Right lung (tissue), 10 donors: ENCODE data around the gene OR4C46. TPM values are rescaled to one million over a fixed set of nuclear protein-coding genes. Genes with fewer than 3 reads are reported as not detected.
"Not testable (repeated sequence)": the region's sequence is repeated elsewhere in the genome, so short reads cannot be mapped to it uniquely, and the experiment has no call there.

ENCODE experiments used
- DNase-seq, 2 donors: peaks; one replicate each; pipeline ENCODE4 v3.0.0-alpha.2; 2013
- long read RNA-seq, 8 donors: transcript quantifications; one replicate each; lab custom pipeline, GENCODE V29; 2026
- polyA plus RNA-seq, 5 donors: library from polyadenylated mRNA; unstranded; fragments of 120-200 nt; gene quantifications; one replicate each; pipeline versions ENCODE4 v1.2.1 to v1.2.3, GENCODE V29; 2013; ENCODE audit warnings: inconsistent platforms in 1 of 5, low replicate concordance in 1 of 5; ENCODE audit not compliant: insufficient read length in 5 of 5, insufficient read depth in 1 of 5

OR4C46 gene
- not detected for polyA plus RNA-seq
- long read RNA-seq, donor 1: 0 reads
- long read RNA-seq, donor 2: 0 reads
- long read RNA-seq, donor 3: 0 reads
- long read RNA-seq, donor 4: 0 reads
- long read RNA-seq, donor 5: 0 reads
- long read RNA-seq, donor 6: 0 reads
- long read RNA-seq, donor 7: 0 reads
- long read RNA-seq, donor 8: 0 reads

DNA sequence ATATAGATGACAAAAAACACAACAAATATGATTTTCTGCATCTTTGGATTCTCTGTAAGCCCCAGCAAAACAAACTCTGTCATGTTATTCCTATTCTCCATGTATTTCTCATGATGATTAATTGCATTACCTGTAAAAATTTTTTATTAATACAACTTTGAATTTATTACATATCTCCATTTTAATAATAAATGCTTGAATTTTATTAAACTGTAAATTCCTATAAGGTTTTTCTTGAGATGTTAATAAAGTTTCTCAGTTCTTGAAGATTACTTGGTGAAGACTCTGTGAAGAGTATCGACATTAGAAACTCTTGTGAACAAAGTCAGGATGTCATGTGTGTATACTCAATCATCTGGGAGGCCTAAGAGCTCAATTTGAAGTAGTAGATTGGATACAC is at the start of gene OR4C46:
Gene OR4C46, minus strand, starts transcription at position 101 of the 400 bp plus-strand sequence. Its CDS starts 0 bp downstream, at position 101.
- DNase-seq: no peak

- not testable (repeated sequence) for DNase-seq
Observed at GRCh38 chr11:54645606-54646005, 41.8 kb upstream of the OR4C46 start.

DNA sequence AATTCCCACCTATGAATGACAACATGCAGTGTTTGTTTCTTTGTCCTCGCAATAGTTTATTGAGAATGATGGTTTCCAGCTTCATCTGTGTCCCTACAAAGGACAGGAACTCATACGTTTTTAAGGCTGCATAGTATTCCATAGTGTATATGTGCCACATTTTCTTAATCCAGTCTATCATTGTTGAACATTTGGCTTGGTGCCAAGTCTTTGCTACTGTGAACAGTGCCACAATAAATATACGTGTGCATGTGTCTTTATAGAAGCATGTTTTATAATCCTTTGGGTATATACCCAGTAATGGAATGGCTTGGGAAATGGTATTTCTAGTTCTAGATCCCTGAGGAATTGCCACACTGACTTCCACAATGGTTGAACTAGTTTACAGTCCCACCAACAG is 42.4 kb downstream of the OR4C46 start:
- not testable (repeated sequence) for DNase-seq

- DNase-seq: no peak
Observed at GRCh38 chr11:54558919-54559318, 44.9 kb downstream of the OR4C46 start.

DNA sequence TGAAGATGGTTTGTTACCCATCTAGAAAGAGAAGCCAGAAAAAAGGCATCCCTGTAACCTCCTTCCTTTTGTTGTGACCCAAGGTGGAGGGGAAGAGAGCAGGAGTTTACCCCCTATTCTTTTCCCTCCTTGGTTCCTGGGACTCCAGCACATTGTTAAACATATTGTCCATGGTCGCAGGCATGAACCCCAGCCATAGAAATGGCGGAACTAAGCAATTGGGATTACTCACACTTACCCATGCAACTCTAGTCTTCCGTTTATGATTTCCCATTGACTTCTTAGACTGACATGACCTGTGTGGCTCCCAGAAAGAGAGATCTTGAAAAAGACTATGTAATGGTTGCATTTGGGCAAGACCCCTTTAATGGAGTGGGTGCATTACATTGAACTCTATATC is 45.4 kb downstream of the OR4C46 start:
- no peak for DNase-seq

Other genes with a start within 250 kb of the OR4C46 start
- gene OR4A5, start 102.8 kb upstream of the OR4C46 start, polyA plus RNA-seq: not detected